Lung (tissue), 12 donors: ENCODE measurements around the gene MSH6. TPM values are rescaled to one million over a fixed set of nuclear protein-coding genes. Genes with fewer than 3 reads are reported as not detected.

Source experiments
- ATAC-seq: fragments of 200-7000 bp; cut with Tn5 transposase; one replicate; pipeline ENCODE4 v1.9.1; 2020; ENCODE audit warnings: moderate number of reproducible peaks; ENCODE audit not compliant: insufficient read depth, low FRiP score
- DNase-seq, 3 donors: peaks; one replicate each; pipeline ENCODE4 v3.0.0-alpha.2; 2013 to 2017
- H3K27ac ChIP-seq, 2 donors: one replicate each; pipeline ENCODE4 v1.5.1; 2013; ENCODE audit warnings: mild to moderate bottlenecking in 2 of 2, moderate library complexity in 2 of 2, control low read depth in 1 of 2, inconsistent platforms in 1 of 2, low read depth in 1 of 2, low read length in 1 of 2
- H3K27me3 ChIP-seq, 3 donors: one replicate each; pipeline ENCODE4 v1.5.1; 2013; ENCODE audit warnings: low read length in 2 of 3; ENCODE audit not compliant: control insufficient read depth in 3 of 3, insufficient read depth in 3 of 3
- H3K36me3 ChIP-seq, 4 donors: one replicate each; pipeline ENCODE4 v1.5.1; 2013; ENCODE audit warnings: low read length in 4 of 4, mild to moderate bottlenecking in 1 of 4, moderate library complexity in 1 of 4; ENCODE audit not compliant: control insufficient read depth in 4 of 4, insufficient read depth in 4 of 4
- H3K4me1 ChIP-seq, 5 donors: one replicate each; pipeline ENCODE4 v1.5.1; 2013; ENCODE audit warnings: low read length in 5 of 5, mild to moderate bottlenecking in 2 of 5, moderate library complexity in 1 of 5; ENCODE audit not compliant: control insufficient read depth in 5 of 5, insufficient read depth in 5 of 5
- H3K4me3 ChIP-seq: one replicate; pipeline ENCODE4 v1.5.1; 2013; ENCODE audit warnings: mild to moderate bottlenecking, control low read depth, moderate library complexity
- H3K9ac ChIP-seq, 2 donors: one replicate each; pipeline ENCODE4 v1.5.1; 2013; ENCODE audit warnings: low read length in 2 of 2, control low read depth in 1 of 2; ENCODE audit not compliant: insufficient read depth in 1 of 2
- H3K9me3 ChIP-seq, 4 donors: one replicate each; pipeline ENCODE4 v1.5.1; 2013; ENCODE audit warnings: low read length in 3 of 4, mild to moderate bottlenecking in 1 of 4, moderate library complexity in 1 of 4; ENCODE audit not compliant: control insufficient read depth in 4 of 4, insufficient read depth in 3 of 4
- CTCF ChIP-seq: IDR thresholded peaks from 2 replicates; pipeline ENCODE4 v1.5.1; 2012; ENCODE audit warnings: mild to moderate bottlenecking; ENCODE audit errors: control extremely low read depth, extremely low read depth
- WGBS, 2 donors: extraction: QIAGEN DNeasy Blood & Tissue Kit; methylation state at CpG; one replicate each; pipeline ENCODE4 v1.1.7; 2013; 5-methylcytosine and 5-hydroxymethylcytosine counted together
- polyA plus RNA-seq, 2 donors: library from polyadenylated mRNA; stranded (reverse); fragments of 200-250 nt; gene quantifications; one replicate each; pipeline ENCODE4 v1.2.1, GENCODE V29; 2013
- total RNA-seq, 2 donors: library from RNA; depleted of rRNA in 1 of 2; stranded (reverse); fragments of >200 nt in 1 of 2; gene quantifications; one replicate each; pipeline ENCODE4 v1.2.1, GENCODE V29; 2014 to 2021
- donor health status: control.
- donor health status: control.
- donor health status: Bipolar disorder and iron deficiency.
- donor health status: healthy.
- donor health status: DM: yes; HTN: yes; CAD: no.

The MSH6 gene
- total and polyA plus RNA-seq, 4 donors = 8.8 to 59.5 (median 27.2) TPM

DNA sequence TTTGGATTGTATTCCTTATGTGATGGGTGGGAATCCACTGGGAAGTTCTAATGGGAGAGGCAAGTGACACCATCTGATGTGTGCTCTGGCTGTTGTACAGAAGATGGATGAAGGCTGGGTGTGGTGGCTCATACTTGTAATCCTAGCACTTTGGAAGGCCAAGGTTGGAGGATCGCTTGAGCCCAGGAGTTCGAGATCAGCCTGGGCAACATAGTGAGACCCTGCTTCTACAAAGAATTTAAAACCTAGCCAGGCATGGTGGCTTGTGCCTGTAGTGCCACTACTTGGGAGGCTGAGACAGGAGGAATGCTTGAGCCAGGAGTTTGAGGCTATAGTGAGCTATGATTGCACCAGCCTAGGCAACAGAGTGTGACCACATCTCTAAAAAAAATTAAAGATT lies 10.6 kb upstream of the MSH6 start:
- DNase-seq (no peak), ATAC-seq (no peak)
- Histone ChIP-seq H3K9ac (no peak overlapping the region), H3K4me3 (no peak overlapping the region), H3K27ac (no peak overlapping the region), H3K4me1 (no peaks in the 10 kb centered on the region), H3K36me3 (no peaks in the 10 kb centered on the region), H3K9me3 (no peaks in the 10 kb centered on the region), H3K27me3 (no peaks in the 10 kb centered on the region)
- 92 to 100% methylated on average over 2 of the region's 2 CpGs for WGBS, 2 donors
- TF ChIP-seq CTCF = no peak

DNA sequence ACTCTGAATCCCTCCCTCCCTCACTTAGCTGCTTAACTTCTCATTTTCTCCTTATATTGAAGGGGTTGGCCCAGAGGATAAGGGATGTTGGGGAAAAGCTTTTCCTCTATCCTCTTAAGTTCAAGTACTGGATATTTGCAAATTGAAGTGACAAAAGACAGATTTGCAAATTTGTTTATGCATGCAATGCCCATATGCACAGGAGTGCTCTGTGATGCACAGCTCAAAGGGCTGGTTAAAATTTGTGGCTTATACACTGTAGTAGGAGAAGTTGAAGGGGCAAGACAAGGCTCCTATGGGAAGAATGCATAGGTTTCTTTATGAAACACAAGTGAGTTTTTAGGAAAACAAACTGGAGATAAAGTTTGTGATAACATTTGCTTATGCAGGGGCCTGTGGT lies 8.4 kb upstream of the MSH6 start:
- H3K27ac ChIP-seq = no peak overlapping the region
- H3K9ac ChIP-seq = no peak overlapping the region
- ATAC-seq = no peak
- no peaks in the 10 kb centered on the region for H3K9me3 ChIP-seq
- no peaks in the 10 kb centered on the region for H3K36me3 ChIP-seq
- no peak for DNase-seq
- TF ChIP-seq CTCF = no peak
- H3K4me1 ChIP-seq = no peaks in the 10 kb centered on the region
- no peak overlapping the region for H3K4me3 ChIP-seq
- no peaks in the 10 kb centered on the region for H3K27me3 ChIP-seq

- no peaks in the 10 kb centered on the region for H3K9me3 ChIP-seq
- 89 to 96% methylated on average over 13 of the region's 13 CpGs for WGBS, 2 donors
- no peaks in the 10 kb centered on the region for H3K36me3 ChIP-seq
- no peak overlapping the region for H3K4me3 ChIP-seq
- no peaks in the 10 kb centered on the region for H3K27me3 ChIP-seq
- ATAC-seq (no peak), DNase-seq (no peak)
- no peak overlapping the region for H3K27ac ChIP-seq
- no peak for TF ChIP-seq CTCF
- peaks cover 0 to 3% (median 0%) of the 10 kb centered on the region in 5 donors for H3K4me1 ChIP-seq
- no peak overlapping the region for H3K9ac ChIP-seq
Observed at GRCh38 chr2:47777277-47777937, 5.5 kb upstream of the MSH6 start.
